ENCODE data around the gene AP4M1.

DNA sequence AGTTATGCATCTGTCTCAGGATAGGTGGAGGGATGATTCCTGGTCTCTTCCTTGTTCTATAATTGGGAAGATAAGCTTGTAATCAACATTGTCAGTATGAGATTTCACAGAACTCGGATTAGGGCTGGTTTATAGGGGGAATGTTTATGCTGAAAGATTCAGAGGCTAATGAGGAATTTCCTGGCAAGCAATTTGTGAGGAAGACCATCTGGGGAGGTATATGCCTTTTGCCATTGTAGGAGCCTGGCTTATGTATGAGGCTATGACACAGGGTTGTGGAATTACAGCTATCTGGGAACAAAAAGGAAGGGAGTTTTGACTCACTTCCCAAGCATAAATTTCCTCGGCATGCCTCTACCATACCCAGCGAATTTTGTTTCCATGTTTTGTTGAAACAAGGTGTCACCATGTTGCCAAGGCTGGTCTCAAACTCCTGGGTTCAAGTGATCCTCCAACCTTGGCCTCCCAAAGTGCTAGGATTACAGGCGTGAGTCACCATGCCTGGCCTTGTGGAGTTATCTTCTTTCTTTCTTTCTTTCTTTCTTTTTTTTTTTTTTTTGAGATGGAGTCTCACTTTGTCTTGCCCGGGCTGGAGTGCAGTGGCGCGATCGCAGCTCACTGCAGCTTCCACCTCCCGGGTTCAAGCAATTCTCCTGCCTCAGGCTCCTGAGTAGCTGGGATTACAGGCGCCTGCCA lies 14.2 kb upstream of the AP4M1 start:
- TF ChIP-seq, protein P1, sequence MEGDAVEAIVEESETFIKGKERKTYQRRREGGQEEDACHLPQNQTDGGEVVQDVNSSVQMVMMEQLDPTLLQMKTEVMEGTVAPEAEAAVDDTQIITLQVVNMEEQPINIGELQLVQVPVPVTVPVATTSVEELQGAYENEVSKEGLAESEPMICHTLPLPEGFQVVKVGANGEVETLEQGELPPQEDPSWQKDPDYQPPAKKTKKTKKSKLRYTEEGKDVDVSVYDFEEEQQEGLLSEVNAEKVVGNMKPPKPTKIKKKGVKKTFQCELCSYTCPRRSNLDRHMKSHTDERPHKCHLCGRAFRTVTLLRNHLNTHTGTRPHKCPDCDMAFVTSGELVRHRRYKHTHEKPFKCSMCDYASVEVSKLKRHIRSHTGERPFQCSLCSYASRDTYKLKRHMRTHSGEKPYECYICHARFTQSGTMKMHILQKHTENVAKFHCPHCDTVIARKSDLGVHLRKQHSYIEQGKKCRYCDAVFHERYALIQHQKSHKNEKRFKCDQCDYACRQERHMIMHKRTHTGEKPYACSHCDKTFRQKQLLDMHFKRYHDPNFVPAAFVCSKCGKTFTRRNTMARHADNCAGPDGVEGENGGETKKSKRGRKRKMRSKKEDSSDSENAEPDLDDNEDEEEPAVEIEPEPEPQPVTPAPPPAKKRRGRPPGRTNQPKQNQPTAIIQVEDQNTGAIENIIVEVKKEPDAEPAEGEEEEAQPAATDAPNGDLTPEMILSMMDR (conservative IDR thresholded peaks at IDR 0.05 in 1 of 2, IDR thresholded peaks at IDR 0.05 in 1 of 2; ENCODE audit: low read depth in 1 of 2, low read length in 2 of 2) = no peak
- TF ChIP-seq EZH2 (IDR thresholded peaks at IDR 0.05; ENCODE audit: low read length, missing control alignments) = no peak

Data from fibroblast of lung (primary cell).